Sigmoid colon (tissue), 3 donors: ENCODE results near the gene TAS1R1.

Source experiments
- CTCF ChIP-seq, 4 experiments: fragments of 450-650 bp in 3 of 4; fragments of 200-600 bp in 1 of 4; IDR thresholded peaks; one replicate each; pipeline ENCODE4 v1.5.1; 2016 to 2019; ENCODE audit warnings: antibody characterized with exemption in 4 of 4, mild to moderate bottlenecking in 3 of 4, moderate library complexity in 2 of 4
- POLR2A ChIP-seq, 2 donors: fragments of 450-650 bp; IDR thresholded peaks; one replicate each; pipeline ENCODE4 v1.6.1; 2016; ENCODE audit warnings: antibody characterized with exemption in 2 of 2, mild to moderate bottlenecking in 2 of 2, moderate library complexity in 2 of 2

DNA sequence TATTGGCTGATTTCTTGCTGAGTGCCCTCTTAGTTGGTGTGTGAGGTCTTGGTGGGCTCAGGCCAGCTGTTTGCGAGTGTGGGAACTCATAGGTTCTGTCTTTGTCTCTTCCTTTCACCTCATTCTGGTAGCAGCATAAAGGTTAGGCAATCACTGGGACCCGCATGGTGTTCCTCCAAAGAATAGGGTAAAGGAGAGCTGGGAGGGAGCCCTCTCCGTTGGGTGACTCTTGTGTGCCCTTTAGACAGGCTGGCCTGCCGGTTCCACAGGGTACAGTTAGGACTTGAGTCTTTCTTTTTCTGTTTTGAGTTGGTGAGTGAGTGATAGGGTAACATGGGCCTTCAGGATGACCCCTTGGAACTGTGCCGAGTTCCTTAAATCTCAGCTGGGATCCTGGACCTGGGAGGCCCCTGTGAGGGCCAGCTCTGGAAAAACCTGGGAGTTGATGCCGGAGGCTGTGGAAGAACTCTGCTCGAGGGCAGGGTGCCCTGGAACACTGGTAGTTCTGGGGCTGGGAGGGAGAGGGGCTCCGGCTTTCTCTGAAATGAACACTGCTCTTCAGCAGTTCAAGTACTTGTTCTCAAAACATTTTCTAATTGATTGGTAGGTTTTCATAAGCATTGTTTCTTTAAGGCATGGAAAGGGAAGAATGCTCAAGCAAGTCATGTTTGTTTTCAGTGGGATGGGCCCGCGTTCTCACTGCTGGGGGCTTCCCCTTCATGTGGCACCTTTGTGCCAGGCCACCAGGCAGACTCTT, 67.5 kb downstream of the TAS1R1 start:
- no peak for TF ChIP-seq CTCF (IDR thresholded peaks at IDR 0.05)
- TF ChIP-seq POLR2A (IDR thresholded peaks at IDR 0.05), result no peak
